HG02623 (cell line): ENCODE measurements around the gene MAP3K20.
"Not testable (repeated sequence)": the region's sequence is repeated elsewhere in the genome, so short reads cannot be mapped to it uniquely, and the experiment has no call there.

Experiments
- ATAC-seq: cut with Tn5 transposase; IDR thresholded peaks from one replicate; pipeline ENCODE4 v1.9.1; 2021; ENCODE audit warnings: moderate library complexity; ENCODE audit not compliant: unreplicated experiment

MAP3K20 gene

DNA sequence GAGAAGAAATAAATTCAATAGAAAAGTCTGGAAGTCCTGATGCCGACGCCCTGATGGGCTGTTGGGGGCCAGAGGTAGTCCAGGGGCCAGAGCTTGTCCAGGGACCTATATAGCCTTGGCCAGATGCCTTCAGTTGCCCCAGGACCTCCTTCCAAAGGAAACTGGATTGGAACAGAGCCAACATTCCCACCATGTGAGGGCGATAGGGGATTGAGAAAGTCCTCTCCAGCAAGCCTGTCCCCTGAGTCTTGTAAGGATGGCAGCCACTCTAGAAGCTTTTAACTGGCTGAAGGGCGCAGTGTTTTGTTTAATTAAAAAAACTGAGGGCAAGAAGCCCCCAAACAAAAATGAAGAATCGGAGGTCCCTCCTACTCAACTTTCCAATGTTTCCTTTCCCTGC, 224.1 kb downstream of the MAP3K20 start:
- no peak for ATAC-seq

DNA sequence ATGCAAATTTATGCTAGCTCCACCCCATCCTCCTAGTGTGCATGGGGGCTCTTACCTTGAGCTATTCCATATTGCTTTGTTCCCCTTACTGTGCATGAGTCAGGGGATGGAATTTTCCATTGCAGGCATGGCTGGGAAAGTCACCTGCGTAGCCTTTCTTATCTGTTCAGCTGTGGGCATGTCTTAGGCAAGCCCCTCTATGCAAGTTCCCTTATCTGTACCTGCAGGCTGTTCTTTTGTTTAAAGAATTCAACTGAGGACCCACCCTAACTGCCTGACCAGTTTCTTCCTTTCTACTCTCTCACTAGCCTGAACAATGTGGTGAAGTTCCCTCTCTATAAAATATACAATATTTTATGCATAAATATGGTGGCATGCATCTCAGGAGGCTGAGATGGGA, 224.8 kb downstream of the MAP3K20 start:
- no peak for ATAC-seq

DNA sequence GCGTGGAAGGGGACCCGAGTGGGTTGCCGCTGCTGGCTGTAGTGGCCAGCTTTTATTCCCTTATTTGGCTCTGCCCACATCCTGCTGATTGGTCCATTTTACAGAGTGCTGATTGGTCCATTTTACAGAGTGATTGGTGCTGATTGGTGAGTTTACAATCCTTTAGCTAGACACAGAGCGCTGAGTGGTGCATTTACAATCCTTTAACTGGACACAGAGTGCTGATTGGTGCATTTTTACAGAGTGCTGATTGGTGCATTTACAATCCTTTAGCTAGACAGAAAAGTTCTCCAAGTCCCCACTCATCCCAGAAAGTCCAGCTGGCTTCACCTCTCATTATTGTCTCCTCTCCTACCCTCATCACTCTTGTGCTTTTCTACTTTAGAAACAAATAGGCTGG, 225.9 kb downstream of the MAP3K20 start:
- ATAC-seq, result not testable (repeated sequence)

DNA sequence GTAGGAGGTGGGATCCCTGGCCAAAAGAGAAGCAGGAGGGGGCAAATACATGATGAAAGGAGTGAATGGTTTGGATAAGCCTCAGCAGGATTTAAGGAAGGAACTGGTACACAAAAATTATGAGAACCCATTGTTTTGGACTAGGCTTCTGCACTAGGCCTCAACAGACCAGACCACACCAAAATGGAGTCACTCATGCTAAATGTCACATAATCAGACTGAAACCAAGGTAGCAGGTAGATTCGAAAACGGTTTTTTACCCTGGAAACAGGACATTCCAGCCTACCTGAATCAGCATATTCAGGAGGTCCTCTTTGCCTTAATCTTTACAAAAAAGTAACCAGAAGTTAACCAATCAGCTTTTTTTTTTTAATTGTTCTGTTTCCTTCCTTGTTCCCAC, 229.7 kb downstream of the MAP3K20 start:
- ATAC-seq, result no peak

DNA sequence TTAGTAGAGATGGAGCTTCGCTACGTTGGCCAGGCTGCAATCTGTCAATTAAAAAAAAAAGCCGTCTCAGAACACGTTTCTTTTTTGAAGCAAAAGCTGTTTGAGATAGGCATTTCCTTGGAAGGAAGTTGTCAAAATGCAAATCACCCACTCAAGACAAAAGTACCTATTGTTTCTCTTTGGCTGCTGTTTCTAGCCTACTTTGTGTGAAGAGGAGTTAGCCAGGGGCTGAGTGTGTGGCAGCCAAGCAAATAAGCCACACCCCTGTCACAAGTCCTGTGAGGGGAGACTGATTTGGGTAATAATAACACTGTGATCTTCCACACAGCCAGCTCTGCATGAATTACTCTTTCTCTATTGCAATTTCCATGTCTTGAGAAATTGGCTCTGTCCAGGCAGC, 231.6 kb downstream of the MAP3K20 start:
- peak; percentile 80 for ATAC-seq

DNA sequence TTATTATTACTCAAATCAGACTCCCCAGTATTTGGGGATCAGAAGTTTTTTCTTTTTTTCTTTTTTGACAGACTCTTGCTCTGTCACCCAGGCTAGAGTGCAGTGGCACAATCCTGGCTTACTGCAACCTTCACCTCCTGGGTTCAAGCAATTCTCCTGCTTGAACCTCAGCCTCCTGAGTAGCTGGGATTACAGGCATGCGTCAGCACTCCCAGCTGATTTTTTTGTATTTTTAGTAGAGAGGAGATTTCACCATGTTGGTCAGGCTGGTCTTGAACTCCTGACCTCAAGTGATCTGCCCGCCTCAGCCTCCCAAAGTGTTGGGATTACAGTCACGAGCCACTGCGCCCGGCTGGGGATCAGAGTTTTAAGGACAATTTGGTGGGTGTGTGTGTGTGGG, 233.7 kb downstream of the MAP3K20 start:
- not testable (repeated sequence) for ATAC-seq

DNA sequence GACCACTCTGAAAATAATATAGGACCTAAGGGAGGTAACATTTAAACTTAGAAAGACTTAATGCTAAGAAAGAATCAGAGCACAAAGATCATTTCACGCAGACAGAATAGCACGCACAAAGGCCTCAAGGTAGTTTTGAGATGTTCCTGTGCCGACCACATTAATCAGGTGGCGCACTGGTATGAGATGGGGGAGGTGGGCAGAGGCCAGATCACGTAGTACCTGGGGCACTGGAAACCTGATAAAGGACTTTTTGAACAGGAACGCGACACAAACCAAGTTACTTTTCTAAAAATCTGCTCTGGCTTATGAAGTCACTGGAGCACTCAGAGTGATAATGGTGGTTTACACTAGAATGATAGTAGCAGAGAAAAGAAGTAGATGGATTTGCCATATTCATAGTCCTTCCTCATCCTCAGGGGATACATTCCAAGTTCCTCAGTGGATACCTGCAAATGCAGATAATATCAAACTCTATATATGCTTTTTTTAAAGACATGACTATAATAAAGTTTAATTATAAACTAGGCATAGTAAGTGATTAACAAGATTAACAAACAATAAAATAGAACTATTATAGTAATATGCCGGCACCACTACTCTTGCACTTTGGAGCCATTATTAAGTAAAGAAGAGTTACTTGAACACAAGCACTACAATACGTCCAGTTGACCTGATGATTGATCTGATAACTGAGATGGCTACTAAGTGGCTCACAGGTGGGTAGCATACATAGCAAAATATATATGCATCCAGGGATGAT, 236.4 kb downstream of the MAP3K20 start:
- no peak for ATAC-seq
